Heart left ventricle (tissue), 16 donors: ENCODE measurements around the gene SNX15. TPM values are rescaled to one million over a fixed set of nuclear protein-coding genes. Genes with fewer than 3 reads are reported as not detected.
"Not testable (repeated sequence)": the region's sequence is repeated elsewhere in the genome, so short reads cannot be mapped to it uniquely, and the experiment has no call there.

Experiments used
- ATAC-seq, 4 donors: fragments of 200-7000 bp; cut with Tn5 transposase; one replicate each; pipeline ENCODE4 v1.9.1; 2020 to 2022; ENCODE audit warnings: moderate library complexity in 4 of 4, mild to moderate bottlenecking in 3 of 4, moderate number of reproducible peaks in 1 of 4
- DNase-seq, 5 donors: peaks; one replicate each; pipeline ENCODE4 v3.0.0-alpha.2; 2020
- H3K27ac ChIP-seq, 12 donors: fragments of 200-600 bp; sonication (generic) in 4 of 12; one replicate each; pipeline versions ENCODE4 v1.5.0 to v1.8.0; 2016 to 2022; ENCODE audit warnings: mild to moderate bottlenecking in 2 of 12
- H3K27me3 ChIP-seq, 9 donors: fragments of 200-600 bp; sonication (generic) in 2 of 9; one replicate each; pipeline versions ENCODE4 v1.5.1 to v1.8.0; 2016 to 2022; ENCODE audit warnings: mild to moderate bottlenecking in 3 of 9
- H3K36me3 ChIP-seq, 9 donors: fragments of 200-600 bp; sonication (generic) in 2 of 9; one replicate each; pipeline versions ENCODE4 v1.5.0 to v1.8.0; 2018 to 2022; ENCODE audit warnings: mild to moderate bottlenecking in 2 of 9
- H3K4me1 ChIP-seq, 12 donors: fragments of 200-600 bp; sonication (generic) in 4 of 12; one replicate each; pipeline versions ENCODE4 v1.5.0 to v1.8.0; 2016 to 2022; ENCODE audit warnings: mild to moderate bottlenecking in 3 of 12
- H3K4me3 ChIP-seq, 12 donors: fragments of 200-600 bp; sonication (generic) in 4 of 12; one replicate each; pipeline versions ENCODE4 v1.5.0 to v1.8.0; 2017 to 2022; ENCODE audit warnings: mild to moderate bottlenecking in 9 of 12, moderate library complexity in 4 of 12
- H3K9me3 ChIP-seq, 12 donors: fragments of 200-600 bp; sonication (generic) in 4 of 12; one replicate each; pipeline versions ENCODE4 v1.5.0 to v1.8.0; 2016 to 2022; ENCODE audit warnings: mild to moderate bottlenecking in 1 of 12
- CTCF ChIP-seq, 12 donors: fragments of 200-600 bp; sonication (generic) in 4 of 12; IDR thresholded peaks; one replicate each; pipeline versions ENCODE4 v1.5.0 to v1.8.0; 2018 to 2022; ENCODE audit warnings: antibody characterized with exemption in 12 of 12, mild to moderate bottlenecking in 5 of 12
- POLR2A ChIP-seq, 2 donors: fragments of 450-650 bp; IDR thresholded peaks; one replicate each; pipeline ENCODE4 v1.6.1; 2017; ENCODE audit warnings: antibody characterized with exemption in 2 of 2, mild to moderate bottlenecking in 2 of 2, moderate library complexity in 2 of 2
- WGBS, 4 donors: extraction: QIAGEN DNeasy Blood & Tissue Kit in 2 of 4; methylation state at CpG; one replicate each; pipeline versions ENCODE4 v1.1.5 to v1.1.7; 2013 to 2018; 5-methylcytosine and 5-hydroxymethylcytosine counted together
- intact Hi-C, 10 donors: fragments of 100-400 bp; cut with DNase I; formaldehyde crosslinking; loops; one replicate each; pipeline versions ENCODE4 v1.11.1 to v1.14.2; 2022
- polyA plus RNA-seq, 2 donors: library from polyadenylated mRNA; stranded (reverse); fragments of 200-250 nt; gene quantifications; one replicate each; pipeline ENCODE4 v1.2.3, GENCODE V29; 2013
- total RNA-seq, 9 donors: library from RNA; depleted of rRNA in 2 of 9; stranded (reverse); fragments of >200 nt in 2 of 9; fragmentation: NEBNext Ultra II Directional in 3 of 9; extraction: Animal tissue kit (Norgen Biotek cat#: 25700) in 3 of 9; gene quantifications; one replicate each; pipeline versions ENCODE4 v1.1.0 to v1.2.4, GENCODE V29; 2016 to 2023
- donor health status: ischemic (EF 13 %, LVEDD 7.1; RV severe dilation, severe dysfunction).
- donor health status: healthy with polysubstance abuse.
- donor health status: DM: no; HTN: yes; CAD: no.
- donor health status: DM: no; HTN: no; CAD: no.
- donor health status: ischemic (EF 25% LVEDD 6.9; RV normal size, moderate dysfunction).
- donor health status: ischemic (EF 25% LVEDD 5.7; RV mildly dilated, moderate dysfunction).
- donor health status: healthy.
- donor health status: DM: yes; HTN: yes; CAD: no.
- donor health status: ischemic (EF 35%, LVEDD 5.7; RV mildly dilated, moderate dysfunction).
- donor health status: nonischemic (EF 11% LVEDD 7.7; RV severe dilation, severe dysfunction).
- donor health status: DM: yes; HTN: yes; CAD: no.
- donor health status: PGD.
- donor health status: ischemic (EF 29% LVEDD 5.4; RV normal size, mild dysfunction).
- donor health status: nonischemic (EF 23%, LVEDD 6.1; RV moderate dilation, normal function).

Gene SNX15
- total and polyA plus RNA-seq, 11 donors, result 12.7 to 33.0 (median 17.9) TPM

GRCh38 chr11:64999478-64999877, 27.8 kb upstream of the SNX15 start:
- H3K9me3 ChIP-seq, result no peaks in the 10 kb centered on the region
- H3K4me3 ChIP-seq, result no peak overlapping the region
- no peak overlapping the region for H3K27ac ChIP-seq
- H3K4me1 ChIP-seq, result peaks cover 0 to 43% (median 10%) of the 10 kb centered on the region in 12 donors
- 70 to 90% (median 86%) methylated on average over 1 of the region's 1 CpG for WGBS, 4 donors
- no peak for DNase-seq
- no peaks in the 10 kb centered on the region for H3K36me3 ChIP-seq
- no peak for ATAC-seq
- no peak for TF ChIP-seq POLR2A (IDR thresholded peaks at IDR 0.05)
- no peak for TF ChIP-seq CTCF (IDR thresholded peaks at IDR 0.05)
- intact Hi-C loops, result loop anchor here in 7 of 10 donors (5.0 to 10.0 kb wide), 6 partner anchors 42 to 155 kb away; partner anchors contain the start of genes ATG2A (in 1 of the 7), CDC42BPG (in 1 of the 7) and PPP2R5B (in 1 of the 7)
- H3K27me3 ChIP-seq, result no peaks in the 10 kb centered on the region

GRCh38 chr11:65002706-65003105, 24.5 kb upstream of the SNX15 start:
- no peak overlapping the region for H3K27ac ChIP-seq
- intact Hi-C loops, result loop anchor here in 1 of 10 donors (10.0 kb wide), 1 partner anchor 158 kb away; the partner anchor contains the start of gene CDC42BPG
- DNase-seq (no peak), ATAC-seq (no peak)
- no peak for TF ChIP-seq POLR2A (IDR thresholded peaks at IDR 0.05)
- TF ChIP-seq CTCF (IDR thresholded peaks at IDR 0.05), result no peak
- H3K4me1 ChIP-seq, result peaks cover 0 to 17% (median 0%) of the 10 kb centered on the region in 12 donors
- H3K9me3 ChIP-seq, result no peaks in the 10 kb centered on the region
- H3K4me3 ChIP-seq, result no peak overlapping the region
- no peaks in the 10 kb centered on the region for H3K27me3 ChIP-seq
- H3K36me3 ChIP-seq, result no peaks in the 10 kb centered on the region
- WGBS, 4 donors, result 61 to 77% (median 70%) methylated on average over 5 of the region's 5 CpGs

- Histone ChIP-seq H3K27me3 (no peaks in the 10 kb centered on the region), H3K27ac (no peak overlapping the region), H3K4me3 (no peak overlapping the region), H3K9me3 (no peaks in the 10 kb centered on the region), H3K4me1 (peaks cover 0 to 11% (median 0%) of the 10 kb centered on the region in 12 donors), H3K36me3 (no peaks in the 10 kb centered on the region)
- no peak for DNase-seq
- no peak for TF ChIP-seq CTCF (IDR thresholded peaks at IDR 0.05)
- intact Hi-C loops, result loop anchor here in 1 of 10 donors (10.0 kb wide), 1 partner anchor 158 kb away; the partner anchor contains the start of gene CDC42BPG
- ATAC-seq, result no peak
- WGBS, 4 donors, result 62 to 70% (median 66%) methylated on average over 6 to 7 of the region's 7 CpGs
Measured at GRCh38 chr11:65003282-65003681, 24.0 kb upstream of the SNX15 start.

GRCh38 chr11:65003968-65004367, 23.3 kb upstream of the SNX15 start:
- not testable (repeated sequence) for H3K9me3 ChIP-seq

GRCh38 chr11:65008016-65008415, 19.2 kb upstream of the SNX15 start:
- intact Hi-C loops, result loop anchor here in 1 of 10 donors (10.0 kb wide), 1 partner anchor 163 kb away; the partner anchor contains the start of gene CDC42BPG
- ATAC-seq (no peak), DNase-seq (no peak)
- TF ChIP-seq POLR2A (IDR thresholded peaks at IDR 0.05) (no peak), CTCF (IDR thresholded peaks at IDR 0.05) (no peak)
- Histone ChIP-seq H3K9me3 (no peaks in the 10 kb centered on the region), H3K4me3 (no peak overlapping the region), H3K4me1 (peaks cover 0 to 9% (median 1%) of the 10 kb centered on the region in 12 donors), H3K36me3 (no peaks in the 10 kb centered on the region), H3K27ac (no peak overlapping the region), H3K27me3 (no peaks in the 10 kb centered on the region)
- 66 to 78% (median 72%) methylated on average over 7 of the region's 7 CpGs for WGBS, 4 donors

More at GRCh38 chr11:65003968-65004367, 23.3 kb upstream of the SNX15 start:
- H3K27me3 ChIP-seq, ATAC-seq, H3K27ac ChIP-seq, H3K36me3 ChIP-seq, H3K4me1 ChIP-seq, DNase-seq, H3K4me3 ChIP-seq: not testable (repeated sequence)
- 70 to 78% (median 75%) methylated on average over 3 of the region's 3 CpGs for WGBS, 4 donors
- intact Hi-C loops, result loop anchor here in 1 of 10 donors (10.0 kb wide), 1 partner anchor 159 kb away; the partner anchor contains the start of gene CDC42BPG
